HepG2 (cell line): ENCODE measurements around the gene ARHGEF1. TPM values are rescaled to one million over a fixed set of nuclear protein-coding genes. Genes with fewer than 3 reads are reported as not detected.

Source experiments
- ATAC-seq: fragments of 200-7000 bp; cut with Tn5 transposase; 3 replicates; pipeline ENCODE4 v1.9.1; 2020; ENCODE audit warnings: mild to moderate bottlenecking, moderate library complexity
- BruUV-seq: library from RNA; stranded (reverse); fragments of 400-500 nt; replicated peaks from 2 replicates; lab custom pipeline; 2021; lab: Mats Ljungman, UMichigan
- CTCF ChIA-PET: fragments of 300-600 bp; formaldehyde crosslinking; extraction: SDS; loops from one replicate; lab custom pipeline; 2021; ENCODE audit warnings: low total read pairs, inconsistent platforms, low intra/inter-chr PET ratio; lab: Yijun Ruan, JAX
- POLR2A ChIA-PET: fragments of 350-600 bp; sonication (Branson Sonifier 250); formaldehyde crosslinking; loops from one replicate; lab custom pipeline; 2020; ENCODE audit warnings: antibody characterized with exemption, inconsistent platforms; lab: Yijun Ruan, JAX
- DNase-seq: peaks from one replicate; pipeline ENCODE4 v3.0.0-alpha.2; 2015; ENCODE audit warnings: low spot score
- FAIRE-seq: peaks from 3 replicates; lab custom pipeline; 2011; peaks lifted over from hg19 to GRCh38; lab: Jason Lieb, UNC
- H2AFZ ChIP-seq: one replicate; pipeline ENCODE4 v1.6.1; 2011; ENCODE audit warnings: low read length, inconsistent platforms
- H3K27ac ChIP-seq: fragments of 300-600 bp; 3 replicates; pipeline ENCODE4 v1.8.0; 2011; ENCODE audit warnings: mixed run types, mild to moderate bottlenecking, mixed read lengths, low read length, inconsistent platforms; ENCODE audit not compliant: insufficient read depth; ENCODE audit errors: extremely low read length
- H3K27me3 ChIP-seq, 2 experiments: fragments of 200-600 bp in 1 of 2; 2 replicates in 1 of 2; 3 replicates in 1 of 2; pipeline versions ENCODE4 v1.6.0 to v1.8.0; 2011; ENCODE audit warnings: low read length in 2 of 2, mild to moderate bottlenecking in 2 of 2, moderate library complexity in 2 of 2, inconsistent platforms in 1 of 2; ENCODE audit not compliant: insufficient read depth in 2 of 2, control insufficient read depth in 1 of 2
- H3K36me3 ChIP-seq, 2 experiments: fragments of 200-600 bp in 1 of 2; replicated peaks in 1 of 2; 2 replicates in 1 of 2; 3 replicates in 1 of 2; pipeline versions ENCODE4 v1.5.1 to v1.8.0; 2011; ENCODE audit warnings: low read length in 2 of 2, inconsistent platforms in 1 of 2; ENCODE audit not compliant: insufficient read depth in 2 of 2, control insufficient read depth in 1 of 2
- H3K4me1 ChIP-seq: 2 replicates; pipeline ENCODE4 v1.5.1; 2012; ENCODE audit warnings: low read length, inconsistent platforms; ENCODE audit not compliant: insufficient read depth
- H3K4me2 ChIP-seq: 2 replicates; pipeline ENCODE4 v1.6.0; 2011; ENCODE audit warnings: low read depth, low read length, inconsistent platforms
- H3K4me3 ChIP-seq, 3 experiments: fragments of 200-600 bp in 1 of 3; sonication (generic), shearing (Covaris generic) in 1 of 3; replicated peaks in 1 of 3; 2 replicates each; pipeline ENCODE4 v1.5.1; 2011 to 2016; ENCODE audit warnings: low read length in 3 of 3, inconsistent platforms in 2 of 3, low read depth in 2 of 3, mild to moderate bottlenecking in 2 of 3, control low read depth in 1 of 3, mixed read lengths in 1 of 3; ENCODE audit not compliant: insufficient read depth in 1 of 3
- H3K79me2 ChIP-seq: one replicate; pipeline ENCODE4 v1.6.1; 2011; ENCODE audit warnings: low read length, inconsistent platforms; ENCODE audit not compliant: insufficient read depth
- H3K9ac ChIP-seq: 2 replicates; pipeline ENCODE4 v1.6.0; 2011; ENCODE audit warnings: mild to moderate bottlenecking, low read depth, low read length, inconsistent platforms; ENCODE audit not compliant: insufficient read depth
- H3K9me3 ChIP-seq: 2 replicates; pipeline ENCODE4 v1.5.1; 2012; ENCODE audit warnings: mild to moderate bottlenecking, low read length
- H4K20me1 ChIP-seq: 2 replicates; pipeline ENCODE4 v1.6.0; 2011; ENCODE audit warnings: inconsistent platforms, mild to moderate bottlenecking, low read length, moderate library complexity; ENCODE audit not compliant: insufficient read depth
- AGO2 ChIP-seq: fragments of 200-400 bp; formaldehyde crosslinking; optimal IDR thresholded peaks from 2 replicates; pipeline ENCODE3; 2017; ENCODE audit warnings: mild to moderate bottlenecking, low read depth, low read length, moderate library complexity
- DRAP1 ChIP-seq: IDR thresholded peaks from 2 replicates; pipeline ENCODE4 v1.6.1; 2016; ENCODE audit warnings: missing genetic modification reagents, missing compliant biosample characterization
- HMG20A ChIP-seq: IDR thresholded peaks from 2 replicates; pipeline ENCODE4 v1.6.1; 2016; ENCODE audit warnings: borderline replicate concordance
- LRRFIP1 ChIP-seq: sonication (generic); formaldehyde crosslinking; conservative IDR thresholded peaks from 2 replicates; pipeline ENCODE4 v1.4.0; 2020; ENCODE audit warnings: missing genetic modification reagents
- MNT ChIP-seq: fragments of 450-650 bp; IDR thresholded peaks from 2 replicates; pipeline ENCODE4 v1.6.1; 2016
- TFE3 ChIP-seq: IDR thresholded peaks from 2 replicates; pipeline ENCODE4 v1.6.1; 2016
- ZNF101 ChIP-seq: sonication (generic); formaldehyde crosslinking; IDR thresholded peaks from 2 replicates; pipeline ENCODE4 v1.4.0; 2020; ENCODE audit warnings: mild to moderate bottlenecking, low read depth, missing genetic modification reagents, borderline replicate concordance
- ZNF274 ChIP-seq: sonication (generic); formaldehyde crosslinking; IDR thresholded peaks from 2 replicates; pipeline ENCODE4 v1.5.1; 2020; ENCODE audit warnings: mild to moderate bottlenecking, missing genetic modification reagents
- WGBS: methylation state at CpG from one replicate; pipeline ENCODE4 v1.1.6; 2017; ENCODE audit warnings: low lambda C conversion rate; 5-methylcytosine and 5-hydroxymethylcytosine counted together
- in situ Hi-C: cut with HindIII; loops from 2 replicates; pipeline ENCODE4 v1.10.0; 2017; ENCODE audit warnings: low pct_unique_long_range_greater_than_20kb; ENCODE audit not compliant: extremely low pct_ligation_motif_present
- intact Hi-C: fragments of 100-400 bp; cut with micrococcal nuclease; formaldehyde crosslinking; loops from one replicate; pipeline ENCODE4 v1.10.0; 2022; ENCODE audit not compliant: unreplicated experiment
- polyA plus RNA-seq, 8 experiments: library from polyadenylated mRNA; depleted of rRNA in 3 of 8; stranded (reverse) in 7 of 8; unstranded in 1 of 8; fragments of >200 nt; fragmentation: Illumina TruSeq in 4 of 8; extraction: Trizol in 4 of 8; gene quantifications; 2 replicates each; pipeline versions ENCODE4 v1.2.1 to v1.2.3, GENCODE V29; 2011 to 2016; ENCODE audit warnings: low read depth in 4 of 8, missing spikeins in 1 of 8, mixed read lengths in 1 of 8; ENCODE audit not compliant: insufficient read depth in 1 of 8
- total RNA-seq, 5 experiments: library from RNA; depleted of rRNA; stranded (reverse); fragments of >200 nt; fragmentation: Illumina TruSeq; extraction: Trizol; gene quantifications; 2 replicates each; pipeline ENCODE4 v1.2.3, GENCODE V29; 2016; ENCODE audit warnings: low read depth in 1 of 5

ARHGEF1 gene
- total and polyA plus RNA-seq, 2 of the 13 experiments (the other 11 are each of a cell fraction or from before 2014, with no cell fraction given) = 33.7 to 34.7 TPM

GRCh38 chr19:41905273-41906002, 22.5 kb downstream of the ARHGEF1 start:
- in situ Hi-C loops = no loop called here

More at GRCh38 chr19:41905273-41906002, 22.5 kb downstream of the ARHGEF1 start:
- H3K9me3 ChIP-seq = no peaks in the 10 kb centered on the region
- no peak for FAIRE-seq
- peaks cover 24% of the 10 kb centered on the region for H3K4me1 ChIP-seq
- H3K79me2 ChIP-seq = no peaks in the 10 kb centered on the region
- ChIA-PET CTCF (interaction anchor here (0.6 kb wide), 1 partner anchor 17 kb away, joined by 3 read pairs; no protein-coding TSS in a partner anchor), POLR2A (interaction anchor here (0.9 kb wide), 1 partner anchor 17 kb away, joined by 3 read pairs; no protein-coding TSS in a partner anchor)
- H2AFZ ChIP-seq = no peak overlapping the region
- no peak for DNase-seq
- H4K20me1 ChIP-seq = 0 out of 2 replicates have a peak, but pooled peaks cover 3% of the 10 kb centered on the region
- H3K27ac ChIP-seq = no peak overlapping the region
- H3K27me3 ChIP-seq = no peaks in the 10 kb centered on the region
- BruUV-seq = no TSS peak
- no peak for ATAC-seq
- H3K4me2 ChIP-seq = no peak overlapping the region
- intact Hi-C loops = no loop called here
- no peak overlapping the region for H3K4me3 ChIP-seq
- H3K9ac ChIP-seq = no peak overlapping the region
- TF ChIP-seq HMG20A (CRISPR knock-in tag) = no peak
- no peak for TF ChIP-seq LRRFIP1
- TF ChIP-seq ZNF101 (CRISPR knock-in tag) = no peak
- no peak for TF ChIP-seq DRAP1 (CRISPR knock-in tag)
- peak; percentile 72 for TF ChIP-seq MNT
- no peak for TF ChIP-seq ZNF274 (CRISPR knock-in tag)
- no peak for TF ChIP-seq TFE3 (CRISPR knock-in tag)
- TF ChIP-seq AGO2 = peak; percentile 35
- H3K36me3 ChIP-seq = peaks cover 23 to 46% of the 10 kb centered on the region in 2 experiments; a peak in 4 of 5 replicates
- WGBS = 98% methylated on average over 20 of the region's 24 CpGs
